Right lobe of liver (tissue), 6 donors: Measurements from ENCODE around the gene ARSG. TPM values are rescaled to one million over a fixed set of nuclear protein-coding genes. Genes with fewer than 3 reads are reported as not detected.
A peak's percentile ranks its signal among the peaks of the same experiment; 100 is the strongest.
"Not testable (repeated sequence)": the region's sequence is repeated elsewhere in the genome, so short reads cannot be mapped to it uniquely, and the experiment has no call there.

ENCODE experiments used
- ATAC-seq, 4 donors: fragments of 200-7000 bp; cut with Tn5 transposase; one replicate each; pipeline ENCODE4 v1.9.1; 2020; ENCODE audit warnings: mild to moderate bottlenecking in 4 of 4, moderate library complexity in 4 of 4
- DNase-seq, 3 donors: peaks; one replicate each; pipeline ENCODE4 v3.0.0-alpha.2; 2020
- H3K27ac ChIP-seq, 3 donors: fragments of 200-600 bp; one replicate each; pipeline ENCODE4 v1.8.0; 2022
- H3K27me3 ChIP-seq, 2 donors: fragments of 200-600 bp; one replicate each; pipeline ENCODE4 v1.8.0; 2022
- H3K36me3 ChIP-seq, 4 donors: fragments of 200-600 bp; sonication (generic) in 1 of 4; one replicate each; pipeline versions ENCODE4 v1.5.1 to v1.8.0; 2017 to 2022; ENCODE audit warnings: control low read depth in 1 of 4
- H3K4me1 ChIP-seq, 4 donors: fragments of 200-600 bp; sonication (generic) in 1 of 4; one replicate each; pipeline versions ENCODE4 v1.5.1 to v1.8.0; 2017 to 2022; ENCODE audit warnings: control low read depth in 1 of 4
- H3K4me3 ChIP-seq, 3 donors: fragments of 200-600 bp; one replicate each; pipeline ENCODE4 v1.8.0; 2022
- H3K9me3 ChIP-seq, 4 donors: fragments of 200-600 bp; sonication (generic) in 1 of 4; one replicate each; pipeline versions ENCODE4 v1.5.1 to v1.8.0; 2017 to 2022; ENCODE audit warnings: control low read depth in 1 of 4
- CTCF ChIP-seq, 4 donors: fragments of 200-600 bp in 3 of 4; fragments of 450-650 bp in 1 of 4; IDR thresholded peaks; one replicate each; pipeline versions ENCODE4 v1.5.1 to v1.8.0; 2016 to 2022; ENCODE audit warnings: antibody characterized with exemption in 4 of 4, mild to moderate bottlenecking in 2 of 4
- POLR2A ChIP-seq: fragments of 450-650 bp; IDR thresholded peaks from one replicate; pipeline ENCODE4 v1.6.1; 2017; ENCODE audit warnings: antibody characterized with exemption, mild to moderate bottlenecking
- WGBS: methylation state at CpG from one replicate; pipeline ENCODE4 v1.1.6; 2018; ENCODE audit warnings: low coverage, low lambda C conversion rate; ENCODE audit not compliant: insufficient coverage; ENCODE audit errors: missing lambda C conversion rate; 5-methylcytosine and 5-hydroxymethylcytosine counted together
- intact Hi-C, 2 donors: fragments of 100-400 bp; cut with DNase I; formaldehyde crosslinking; loops; one replicate each; pipeline versions ENCODE4 v1.11.2 to v1.14.1; 2022
- total RNA-seq, 6 experiments: library from RNA; depleted of rRNA in 2 of 6; stranded (reverse); fragments of >200 nt in 2 of 6; fragmentation: NEBNext Ultra II Directional in 3 of 6; extraction: Animal tissue kit (Norgen Biotek cat#: 25700) in 3 of 6; gene quantifications; one replicate each; pipeline versions ENCODE4 v1.1.0 to v1.2.4, GENCODE V29; 2016 to 2023
- donor health status: DM: no; HTN: yes; CAD: no.
- donor health status: DM: no; HTN: no; CAD: no.
- donor health status: DM: no; HTN: no; CAD: no.
- donor health status: DM: no; HTN: yes; CAD: no.
- donor health status: DM: no; HTN: yes; CAD: no.

ARSG gene
- total RNA-seq, 6 experiments from 2014 or later = 1.2 to 3.3 (median 2.5) TPM

- Histone ChIP-seq H3K4me3 (no peak overlapping the region), H3K4me1 (peaks cover 0 to 5% (median 0%) of the 10 kb centered on the region in 4 donors), H3K27me3 (no peaks in the 10 kb centered on the region), H3K36me3 (no peaks in the 10 kb centered on the region), H3K27ac (no peak overlapping the region), H3K9me3 (no peaks in the 10 kb centered on the region)
- ATAC-seq (peak in 3 of 4 donors; percentile 16 to 26 (median 24)), DNase-seq (peak in 1 of 3 donors; percentile 23)
- WGBS = 50% methylated on average over 19 of the region's 19 CpGs
- intact Hi-C loops = loop anchor here in 1 of 2 donors (10.0 kb wide), 1 partner anchor 135 kb away; no protein-coding TSS in a partner anchor
- TF ChIP-seq POLR2A = no peak
- no peak for TF ChIP-seq CTCF (IDR thresholded peaks at IDR 0.05)
Measured at GRCh38 chr17:68399638-68400403, 108.5 kb downstream of the ARSG start.

GRCh38 chr17:68400404-68400735, 109.1 kb downstream of the ARSG start:
- WGBS = 17% methylated on average over 2 of the region's 4 CpGs
- no peak for ATAC-seq
- peak in 1 of 3 donors; percentile 42 for DNase-seq
- Histone ChIP-seq H3K4me3 (no peak overlapping the region), H3K27ac (no peak overlapping the region), H3K4me1 (peaks cover 0 to 5% (median 0%) of the 10 kb centered on the region in 4 donors), H3K36me3 (no peaks in the 10 kb centered on the region), H3K27me3 (no peaks in the 10 kb centered on the region), H3K9me3 (no peaks in the 10 kb centered on the region)
- no peak for TF ChIP-seq CTCF (IDR thresholded peaks at IDR 0.05)
- TF ChIP-seq POLR2A = no peak
- intact Hi-C loops = no loop called here

GRCh38 chr17:68401288-68401687, 110.0 kb downstream of the ARSG start:
- H3K4me1 ChIP-seq = peaks cover 0 to 5% (median 0%) of the 10 kb centered on the region in 4 donors
- DNase-seq (peak in 1 of 3 donors; percentile 35), ATAC-seq (no peak)
- H3K4me3 ChIP-seq = no peak overlapping the region
- H3K27ac ChIP-seq = no peak overlapping the region
- H3K9me3 ChIP-seq = no peaks in the 10 kb centered on the region
- H3K27me3 ChIP-seq = no peaks in the 10 kb centered on the region
- TF ChIP-seq CTCF (IDR thresholded peaks at IDR 0.05) (no peak), POLR2A (no peak)
- no peaks in the 10 kb centered on the region for H3K36me3 ChIP-seq
- whole genome bisulfite sequencing = 75% methylated on average over 2 of the region's 7 CpGs
- intact Hi-C loops = no loop called here

GRCh38 chr17:68403122-68403521, 111.8 kb downstream of the ARSG start:
- Histone ChIP-seq H3K9me3 (peaks cover 0 to 3% (median 0%) of the 10 kb centered on the region in 4 donors), H3K4me1 (peaks cover 0 to 5% (median 0%) of the 10 kb centered on the region in 4 donors), H3K27ac (no peak overlapping the region), H3K4me3 (no peak overlapping the region), H3K27me3 (no peaks in the 10 kb centered on the region), H3K36me3 (no peaks in the 10 kb centered on the region)
- intact Hi-C loops = no loop called here
- DNase-seq (no peak), ATAC-seq (no peak)
- 69% methylated on average over 1 of the region's 1 CpG for WGBS
- no peak for TF ChIP-seq CTCF (IDR thresholded peaks at IDR 0.05)
- TF ChIP-seq POLR2A = no peak

GRCh38 chr17:68403837-68404236, 112.5 kb downstream of the ARSG start:
- 73% methylated on average over 5 of the region's 5 CpGs for WGBS
- H3K36me3 ChIP-seq, DNase-seq, H3K4me3 ChIP-seq, H3K9me3 ChIP-seq, intact Hi-C loops, H3K27me3 ChIP-seq, ATAC-seq, H3K27ac ChIP-seq, H3K4me1 ChIP-seq: not testable (repeated sequence)

GRCh38 chr17:68407656-68408055, 116.4 kb downstream of the ARSG start:
- H3K4me1 ChIP-seq, H3K4me3 ChIP-seq, H3K36me3 ChIP-seq, H3K9me3 ChIP-seq, ATAC-seq, intact Hi-C loops, DNase-seq, H3K27me3 ChIP-seq, H3K27ac ChIP-seq: not testable (repeated sequence)
- WGBS = 69% methylated on average over 1 of the region's 1 CpG

- peak in 1 of 3 donors; percentile 55 for DNase-seq
- H3K9me3 ChIP-seq, intact Hi-C loops, ATAC-seq, H3K4me1 ChIP-seq, H3K36me3 ChIP-seq, H3K27me3 ChIP-seq, H3K27ac ChIP-seq: not testable (repeated sequence)
- H3K4me3 ChIP-seq = peak overlapping the region; percentile 30 to 57 (median 44)
- 8% methylated on average over 14 of the region's 34 CpGs for WGBS
Measured at GRCh38 chr17:68413597-68414560, 122.6 kb downstream of the ARSG start.
